AG10803 (cell line): Measurements from ENCODE around the gene P2RX3.

Source experiments
- DNase-seq: peaks from one replicate; pipeline ENCODE4 v3.0.0; 2010; ENCODE audit warnings: low read depth
- H3K4me3 ChIP-seq: 2 replicates; pipeline ENCODE4 v1.5.1; 2011; ENCODE audit warnings: mild to moderate bottlenecking, low read length, control low read depth
- CTCF ChIP-seq: conservative IDR thresholded peaks from 2 replicates; pipeline ENCODE4 v1.5.1; 2011; ENCODE audit warnings: mild to moderate bottlenecking, low read length, control low read depth, inconsistent platforms

The P2RX3 gene

DNA sequence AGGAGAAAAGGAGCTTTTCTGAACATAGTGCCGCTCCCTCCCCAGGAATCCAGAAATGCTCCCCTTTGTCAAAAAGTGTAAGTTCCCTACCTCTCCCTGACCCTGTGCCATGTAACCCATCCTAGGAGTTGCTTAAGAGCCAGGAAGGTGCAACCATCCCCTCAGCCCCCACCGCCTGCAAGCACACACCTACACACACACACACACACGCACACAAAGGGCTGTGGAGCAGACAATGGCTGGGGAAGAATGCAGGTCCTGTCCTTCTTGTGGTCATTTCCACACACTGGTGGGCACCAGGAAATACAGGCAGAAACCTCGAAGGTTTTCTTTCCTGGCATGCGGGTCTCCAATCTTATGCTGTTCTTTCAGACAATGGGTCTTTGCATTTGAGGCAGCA is 1.2 kb downstream of the P2RX3 start:
- H3K4me3 ChIP-seq: no peak overlapping the region
- no peak for DNase-seq
- no peak for TF ChIP-seq CTCF

DNA sequence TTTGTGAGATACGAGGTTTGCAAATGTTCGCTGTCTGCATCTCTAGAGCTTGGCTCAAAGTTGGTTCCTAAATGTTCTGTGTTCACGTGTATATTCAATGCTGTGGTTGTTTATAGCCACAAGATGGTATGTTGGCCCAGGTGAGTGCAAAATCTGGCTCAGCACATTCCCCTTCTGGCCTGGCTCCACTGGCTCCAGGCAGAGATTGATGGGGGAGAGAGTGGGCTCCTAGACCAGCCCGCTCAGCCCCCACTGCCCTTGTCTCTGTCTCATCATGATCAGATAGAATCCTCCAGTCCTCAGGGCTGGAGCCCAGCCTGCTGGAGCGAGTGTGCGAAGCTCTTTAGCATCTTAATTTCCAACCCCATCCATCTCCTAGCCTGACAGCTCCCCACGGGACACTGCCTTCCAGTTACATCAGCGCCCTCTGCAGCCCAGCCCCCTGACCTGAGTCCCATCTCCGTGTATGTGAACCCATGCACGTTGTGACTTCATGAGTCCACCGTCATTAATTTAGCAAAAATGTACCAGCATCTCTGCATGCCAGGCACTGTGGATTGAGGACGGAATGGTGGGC is 2.0 kb downstream of the P2RX3 start:
- TF ChIP-seq CTCF: peak; percentile 26; the same call in 1 of the 2 replicates
- DNase-seq: peak; percentile 20
- H3K4me3 ChIP-seq: no peak overlapping the region

DNA sequence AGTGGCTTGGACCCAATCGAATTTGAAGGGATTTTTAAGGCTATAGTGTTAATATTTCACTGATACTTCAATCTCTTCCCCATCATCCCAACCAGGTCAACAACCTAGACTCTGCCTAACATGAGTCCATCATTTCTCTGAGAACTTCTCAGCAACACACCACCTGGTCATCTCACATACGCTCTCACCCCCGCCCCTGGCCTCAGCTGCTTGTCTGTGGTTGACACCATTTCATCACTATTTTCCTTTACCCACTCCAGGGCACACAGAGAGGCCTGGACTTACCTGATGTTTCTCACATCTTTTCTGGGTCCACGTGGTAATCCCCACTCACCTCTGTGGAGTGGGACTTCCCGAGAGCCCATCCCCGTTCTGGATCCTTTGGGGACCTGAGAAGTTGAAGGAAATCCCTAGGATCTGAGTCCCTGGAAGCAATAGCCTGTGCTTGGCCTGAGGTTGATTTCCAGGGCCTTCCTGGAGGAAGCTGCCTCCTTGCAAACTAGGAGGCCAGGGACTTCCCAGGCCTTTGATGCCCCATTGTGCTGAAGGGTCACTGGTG is 3.2 kb downstream of the P2RX3 start:
- no peak overlapping the region for H3K4me3 ChIP-seq
- no peak for TF ChIP-seq CTCF
- no peak for DNase-seq

DNA sequence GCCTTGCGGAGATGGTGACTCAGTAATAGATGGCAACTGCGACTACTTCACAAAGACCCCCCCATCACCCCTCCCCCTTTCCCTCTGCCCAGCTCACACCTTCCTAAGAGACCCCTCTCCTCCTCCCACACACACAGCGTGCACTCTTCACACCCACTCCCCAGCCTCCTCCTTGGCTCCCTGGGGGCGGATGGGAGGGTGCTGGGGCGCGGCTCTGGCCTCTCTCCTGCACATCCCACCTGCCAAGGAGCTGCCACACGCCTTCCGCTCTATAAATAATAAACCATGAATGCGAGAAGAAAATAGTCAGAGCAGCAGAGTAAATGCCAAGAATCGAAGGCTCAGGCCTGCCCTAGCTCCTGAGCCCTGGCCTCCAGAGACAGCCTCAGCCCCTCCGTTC is 4.5 kb downstream of the P2RX3 start:
- no peak for TF ChIP-seq CTCF
- no peak for DNase-seq
- H3K4me3 ChIP-seq: no peak overlapping the region

GRCh38 chr11:57343825-57344224 is 5.7 kb downstream of the P2RX3 start:
- H3K4me3 ChIP-seq: no peak overlapping the region
- no peak for TF ChIP-seq CTCF
- no peak for DNase-seq

GRCh38 chr11:57344826-57345225 is 6.7 kb downstream of the P2RX3 start:
- no peak overlapping the region for H3K4me3 ChIP-seq
- DNase-seq: no peak
- no peak for TF ChIP-seq CTCF

- DNase-seq: peak; percentile 60
- TF ChIP-seq CTCF: peak; percentile 76
- H3K4me3 ChIP-seq: no peak overlapping the region
Measured at GRCh38 chr11:57345555-57346211, 7.5 kb downstream of the P2RX3 start.
